GM18867 (cell line): ENCODE measurements around the gene EPOP.
"Not testable (repeated sequence)": the region's sequence is repeated elsewhere in the genome, so short reads cannot be mapped to it uniquely, and the experiment has no call there.

Source experiments
- ATAC-seq: cut with Tn5 transposase; IDR thresholded peaks from one replicate; pipeline ENCODE4 v1.9.1; 2021; ENCODE audit warnings: mild to moderate bottlenecking, moderate library complexity; ENCODE audit not compliant: unreplicated experiment

The EPOP gene

DNA sequence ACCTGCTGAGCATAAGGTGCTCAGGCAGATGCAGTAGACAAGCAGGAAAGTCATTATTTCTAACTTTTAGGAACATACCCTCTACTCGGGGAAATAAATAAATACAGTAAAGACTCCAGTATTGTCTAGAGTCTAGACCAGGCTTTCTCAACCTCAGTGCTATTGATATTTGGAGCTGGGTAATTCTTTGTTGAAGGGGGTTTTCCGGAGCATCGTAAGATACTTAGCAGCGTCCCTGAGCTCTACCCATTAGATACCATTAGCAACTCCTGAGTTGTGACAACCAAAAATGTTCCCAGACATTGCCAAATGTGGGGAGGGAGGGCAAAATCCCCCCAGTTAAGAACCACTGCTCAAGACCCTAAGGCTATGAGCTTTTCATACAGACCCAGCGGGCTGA, 21.1 kb downstream of the EPOP start:
- no peak for ATAC-seq

DNA sequence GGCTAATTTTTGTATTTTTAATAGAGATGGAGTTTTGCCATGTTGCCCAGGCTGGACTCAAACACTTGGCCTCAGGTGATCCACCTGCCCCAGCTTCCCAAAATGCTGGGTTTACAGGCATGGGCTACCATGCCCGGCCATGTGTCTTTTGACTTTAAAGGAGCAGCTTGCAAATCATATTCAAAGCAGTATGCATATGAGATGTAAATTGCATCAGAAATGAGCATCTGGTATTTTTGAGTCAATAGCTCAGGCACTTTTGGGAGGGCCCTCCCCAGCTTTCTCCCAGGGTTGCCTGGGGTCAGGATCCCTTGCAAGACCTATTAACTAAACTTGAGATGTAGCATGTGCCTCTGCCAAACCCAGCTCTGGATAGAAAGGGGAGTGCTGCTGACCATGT, 21.5 kb downstream of the EPOP start:
- ATAC-seq = no peak

- ATAC-seq = not testable (repeated sequence)
These were observed 24.0 kb downstream of the EPOP start for GRCh38 chr17:38650653-38651173.

DNA sequence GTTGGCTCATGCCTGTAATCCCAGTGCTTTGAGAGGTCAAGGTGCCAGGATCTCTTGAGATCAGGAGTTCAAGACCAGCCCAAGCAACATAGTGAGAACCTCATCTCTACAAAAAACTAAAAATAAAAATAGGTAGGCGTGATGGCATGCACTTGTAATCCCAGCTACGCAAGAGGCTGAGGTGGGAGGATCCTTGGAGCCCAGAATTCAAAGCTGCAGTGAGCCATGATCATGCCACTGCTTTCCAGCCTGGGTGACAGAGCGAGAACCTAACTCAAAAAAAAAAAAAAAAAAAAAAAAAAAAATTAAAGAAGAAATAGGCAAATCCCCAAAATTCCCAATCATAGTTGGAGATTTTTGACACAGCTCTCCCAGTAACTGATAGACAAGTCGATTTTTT, 36.8 kb downstream of the EPOP start:
- ATAC-seq = no peak

GRCh38 chr17:38636054-38636453, 38.7 kb downstream of the EPOP start:
- no peak for ATAC-seq

- ATAC-seq = no peak
These were observed 42.4 kb downstream of the EPOP start for GRCh38 chr17:38632334-38632733.

GRCh38 chr17:38628441-38628840, 46.3 kb downstream of the EPOP start:
- ATAC-seq = no peak

DNA sequence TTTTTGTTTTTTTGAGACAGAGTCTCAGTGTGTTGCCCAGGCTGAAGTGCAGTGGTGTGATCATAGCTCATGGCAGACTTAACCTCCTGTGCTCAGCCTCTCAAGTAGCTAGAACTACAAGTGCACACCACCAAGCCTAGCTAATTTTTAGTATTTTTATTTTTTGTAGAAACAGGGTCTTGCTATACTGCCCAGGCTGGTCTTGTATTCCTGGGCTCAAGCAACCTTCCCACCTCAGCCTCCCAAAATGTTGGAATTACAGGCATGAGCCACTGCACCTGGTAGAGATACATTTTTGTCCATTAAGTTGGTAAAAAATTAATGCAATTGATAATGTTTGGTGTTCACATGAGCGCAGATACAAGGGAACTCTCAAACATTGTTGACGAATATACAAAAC, 46.8 kb downstream of the EPOP start:
- ATAC-seq = no peak

DNA sequence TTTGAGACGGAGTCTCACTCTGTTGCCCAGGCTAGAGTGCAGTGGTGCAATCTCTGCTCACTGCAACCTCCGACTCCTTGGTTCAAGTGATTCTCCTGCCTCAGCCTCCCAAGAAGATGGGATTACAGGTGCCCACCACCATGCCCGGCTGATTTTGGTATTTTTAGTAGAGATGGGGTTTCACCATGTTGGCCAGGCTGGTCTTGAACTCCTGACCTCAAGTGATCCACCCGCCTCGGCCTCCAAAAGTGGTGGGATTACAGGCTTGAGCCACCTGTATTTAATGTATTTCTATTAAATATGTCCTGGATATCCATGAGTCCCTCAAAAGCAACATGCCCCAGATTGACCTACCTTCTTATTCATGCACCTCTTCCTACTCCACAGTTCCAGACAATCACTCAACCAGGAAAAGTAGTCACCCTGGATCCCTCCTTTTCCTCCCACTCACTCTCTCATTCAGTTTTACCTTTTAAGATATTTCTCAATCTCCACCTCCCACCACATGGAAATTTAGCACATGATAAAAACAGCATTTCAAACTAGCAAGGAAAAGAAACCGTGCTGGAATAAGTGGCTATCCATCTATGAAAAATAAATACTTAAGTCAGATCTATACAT, 48.0 kb downstream of the EPOP start:
- not testable (repeated sequence) for ATAC-seq

- ATAC-seq = no peak
These were observed 49.3 kb downstream of the EPOP start for GRCh38 chr17:38625482-38625881.

GRCh38 chr17:38624782-38625355, 49.9 kb downstream of the EPOP start:
- peak; percentile 81 for ATAC-seq
